Adrenal gland (tissue), 5 donors: ENCODE measurements around the gene LRRC53.

Experiments
- POLR2A ChIP-seq, 2 donors: fragments of 450-650 bp; IDR thresholded peaks; one replicate each; pipeline ENCODE4 v1.6.1; 2017; ENCODE audit warnings: antibody characterized with exemption in 2 of 2, mild to moderate bottlenecking in 2 of 2, moderate library complexity in 1 of 2
- TF ChIP-seq, protein P1 (sequence below), 6 experiments: fragments of 450-650 bp in 4 of 6; fragments of 200-600 bp in 2 of 6; sonication (generic) in 1 of 6; IDR thresholded peaks; 1 replicate in 5 of 6; 2 replicates in 1 of 6; pipeline versions ENCODE4 v1.5.1 to v1.8.0; 2016 to 2021; ENCODE audit warnings: antibody characterized with exemption in 6 of 6, mild to moderate bottlenecking in 2 of 6, moderate library complexity in 1 of 6
- donor health status: DM: no; HTN: no; CAD: no.

DNA sequence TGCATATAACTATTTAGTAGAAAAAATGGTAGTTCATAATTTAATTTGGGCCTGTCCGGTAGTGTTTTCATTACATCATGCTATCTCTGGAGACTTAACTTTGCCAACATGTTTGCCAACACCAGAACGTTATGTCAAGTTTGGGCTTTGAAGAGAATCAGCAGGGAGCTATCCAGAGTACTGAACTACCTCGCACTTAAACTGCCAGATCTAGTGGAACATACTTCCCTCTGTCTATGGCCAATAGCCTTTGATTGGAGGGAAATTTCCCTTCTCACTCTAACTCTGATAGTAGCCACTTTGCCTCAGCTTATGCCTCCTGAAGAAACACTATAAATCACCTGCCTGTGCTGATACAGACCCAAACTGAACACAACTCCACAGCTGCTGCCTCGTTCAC lies 10.0 kb downstream of the LRRC53 start:
- TF ChIP-seq, protein P1, sequence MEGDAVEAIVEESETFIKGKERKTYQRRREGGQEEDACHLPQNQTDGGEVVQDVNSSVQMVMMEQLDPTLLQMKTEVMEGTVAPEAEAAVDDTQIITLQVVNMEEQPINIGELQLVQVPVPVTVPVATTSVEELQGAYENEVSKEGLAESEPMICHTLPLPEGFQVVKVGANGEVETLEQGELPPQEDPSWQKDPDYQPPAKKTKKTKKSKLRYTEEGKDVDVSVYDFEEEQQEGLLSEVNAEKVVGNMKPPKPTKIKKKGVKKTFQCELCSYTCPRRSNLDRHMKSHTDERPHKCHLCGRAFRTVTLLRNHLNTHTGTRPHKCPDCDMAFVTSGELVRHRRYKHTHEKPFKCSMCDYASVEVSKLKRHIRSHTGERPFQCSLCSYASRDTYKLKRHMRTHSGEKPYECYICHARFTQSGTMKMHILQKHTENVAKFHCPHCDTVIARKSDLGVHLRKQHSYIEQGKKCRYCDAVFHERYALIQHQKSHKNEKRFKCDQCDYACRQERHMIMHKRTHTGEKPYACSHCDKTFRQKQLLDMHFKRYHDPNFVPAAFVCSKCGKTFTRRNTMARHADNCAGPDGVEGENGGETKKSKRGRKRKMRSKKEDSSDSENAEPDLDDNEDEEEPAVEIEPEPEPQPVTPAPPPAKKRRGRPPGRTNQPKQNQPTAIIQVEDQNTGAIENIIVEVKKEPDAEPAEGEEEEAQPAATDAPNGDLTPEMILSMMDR (IDR thresholded peaks at IDR 0.05): no peak
- TF ChIP-seq POLR2A (IDR thresholded peaks at IDR 0.05): no peak
